GM12878 (cell line): ENCODE results near the gene OPCML. TPM values are rescaled to one million over a fixed set of nuclear protein-coding genes. Genes with fewer than 3 reads are reported as not detected.

Experiments
- ATAC-seq: fragments of 200-7000 bp; cut with Tn5 transposase; 3 replicates; pipeline ENCODE4 v1.9.1; 2020; ENCODE audit warnings: mild to moderate bottlenecking, moderate library complexity
- BruUV-seq: library from RNA; stranded (reverse); fragments of 400-500 nt; replicated peaks from 2 replicates; lab custom pipeline; 2021; lab: Mats Ljungman, UMichigan
- CTCF ChIA-PET: fragments of 300-600 bp; sonication (Branson Sonifier 250); formaldehyde crosslinking; extraction: SDS; loops from one replicate; lab custom pipeline; 2021; ENCODE audit warnings: inconsistent platforms; lab: Yijun Ruan, JAX
- POLR2A ChIA-PET: fragments of 350-600 bp; formaldehyde crosslinking; extraction: SDS; loops from one replicate; lab custom pipeline; 2021; ENCODE audit warnings: inconsistent platforms; lab: Charles Lee
- RAD21 ChIA-PET: fragments of 300-600 bp; sonication (Branson Sonifier 250); formaldehyde crosslinking; loops from one replicate; lab custom pipeline; 2023; ENCODE audit warnings: antibody characterized with exemption; ENCODE audit not compliant: unreplicated experiment; lab: Charles Lee
- SMC1A ChIA-PET: fragments of 300-600 bp; sonication (Branson Sonifier 250); formaldehyde crosslinking; loops from one replicate; lab custom pipeline; 2023; ENCODE audit not compliant: unreplicated experiment, uncharacterized antibody; lab: Charles Lee
- DNase-seq: peaks from one replicate; pipeline ENCODE4 v3.0.0-alpha.2; 2011; ENCODE audit warnings: low read depth, low spot score
- FAIRE-seq: peaks from 3 replicates; lab custom pipeline; 2011; peaks lifted over from hg19 to GRCh38; lab: Jason Lieb, UNC
- H2AFZ ChIP-seq: 2 replicates; pipeline ENCODE4 v1.6.0; 2011; ENCODE audit warnings: low read depth, low read length, control low read depth; ENCODE audit not compliant: control insufficient read depth
- H3K27ac ChIP-seq: 2 replicates; pipeline ENCODE4 v1.5.1; 2011; ENCODE audit warnings: control low read depth; ENCODE audit not compliant: control insufficient read depth, insufficient read depth
- H3K27me3 ChIP-seq, 2 experiments: replicated peaks in 1 of 2; 2 replicates each; pipeline versions ENCODE4 v1.6.0 to v1.6.1; 2011; ENCODE audit warnings: low read length in 1 of 2; ENCODE audit not compliant: control insufficient read depth in 2 of 2, insufficient read depth in 2 of 2
- H3K36me3 ChIP-seq, 2 experiments: 2 replicates each; pipeline ENCODE4 v1.5.1; 2011; ENCODE audit warnings: low read length in 1 of 2; ENCODE audit not compliant: control insufficient read depth in 2 of 2, insufficient read depth in 2 of 2
- H3K4me1 ChIP-seq: 2 replicates; pipeline ENCODE4 v1.6.1; 2011; ENCODE audit warnings: mild to moderate bottlenecking, low read length, moderate library complexity, mixed read lengths; ENCODE audit not compliant: control insufficient read depth, insufficient read depth
- H3K4me2 ChIP-seq: 2 replicates; pipeline ENCODE4 v1.6.0; 2011; ENCODE audit warnings: control low read depth; ENCODE audit not compliant: control insufficient read depth, insufficient read depth
- H3K4me3 ChIP-seq: fragments of 200-600 bp; sonication (generic); 2 replicates; pipeline ENCODE4 v1.5.1; 2016
- H3K79me2 ChIP-seq: 2 replicates; pipeline ENCODE4 v1.6.0; 2011; ENCODE audit warnings: low read length; ENCODE audit not compliant: control insufficient read depth, insufficient read depth
- H3K9ac ChIP-seq: 2 replicates; pipeline ENCODE4 v1.8.0; 2011; ENCODE audit warnings: low read length, control low read depth, mixed read lengths; ENCODE audit not compliant: control insufficient read depth, insufficient read depth
- H3K9me3 ChIP-seq: replicated peaks from 3 replicates; pipeline ENCODE4 v1.5.1; 2011; ENCODE audit warnings: mild to moderate bottlenecking, low read length; ENCODE audit not compliant: control insufficient read depth, insufficient read depth
- H4K20me1 ChIP-seq: 2 replicates; pipeline ENCODE4 v1.6.0; 2011; ENCODE audit not compliant: control insufficient read depth, insufficient read depth
- ASH2L ChIP-seq: fragments of 300-600, 200-600 bp; sonication (generic); IDR thresholded peaks from 2 replicates; pipeline ENCODE4 v1.6.1; 2017; ENCODE audit warnings: low read depth, mild to moderate bottlenecking, borderline replicate concordance
- CBFB ChIP-seq: IDR thresholded peaks from 2 replicates; pipeline ENCODE4 v1.6.1; 2016; ENCODE audit warnings: antibody characterized with exemption, low read depth
- CHD2 ChIP-seq: IDR thresholded peaks from 2 replicates; pipeline ENCODE4 v1.6.1; 2011; ENCODE audit warnings: low read depth, low read length, improper control_type of control experiment, borderline replicate concordance
- GATAD2B ChIP-seq: fragments of 450-650 bp; conservative IDR thresholded peaks from 2 replicates; pipeline ENCODE4 v1.6.1; 2017; ENCODE audit warnings: low read depth, mild to moderate bottlenecking, moderate library complexity
- MYC ChIP-seq: IDR thresholded peaks from 2 replicates; pipeline ENCODE4 v1.6.1; 2011; ENCODE audit warnings: mild to moderate bottlenecking, low read length, moderate library complexity, inconsistent platforms; ENCODE audit not compliant: insufficient read depth, insufficient replicate concordance, insufficient read length, severe bottlenecking
- NBN ChIP-seq: fragments of 450-650 bp; IDR thresholded peaks from 2 replicates; pipeline ENCODE4 v1.6.1; 2016
- NFXL1 ChIP-seq: fragments of 450-650 bp; IDR thresholded peaks from 2 replicates; pipeline ENCODE4 v1.6.1; 2017; ENCODE audit warnings: antibody characterized with exemption, mild to moderate bottlenecking, borderline replicate concordance
- STAT1 ChIP-seq: fragments of 450-650 bp; conservative IDR thresholded peaks from 2 replicates; pipeline ENCODE4 v1.6.1; 2014; ENCODE audit warnings: antibody characterized with exemption, mild to moderate bottlenecking
- WGBS: methylation state at CpG from one replicate; pipeline ENCODE4 v1.1.6; 2016; ENCODE audit warnings: low lambda C conversion rate; ENCODE audit not compliant: insufficient replicate concordance, insufficient coverage; ENCODE audit errors: missing lambda C conversion rate; 5-methylcytosine and 5-hydroxymethylcytosine counted together
- in situ Hi-C: fragments of 300-500 bp; cut with MboI; formaldehyde crosslinking; loops from 9 replicates; pipeline ENCODE4 v1.14.3; 2018; ENCODE audit warnings: mixed read lengths
- intact Hi-C: fragments of 100-400 bp; cut with micrococcal nuclease; formaldehyde crosslinking; loops from one replicate; pipeline ENCODE4 v1.14.2; 2022; ENCODE audit not compliant: unreplicated experiment
- polyA plus RNA-seq, 11 experiments: library from polyadenylated mRNA; depleted of rRNA in 4 of 11; unstranded in 6 of 11; stranded (reverse) in 5 of 11; fragments of >200 nt; fragmentation: Nextera tagmentation in 4 of 11; fragmentation: Illumina TruSeq in 1 of 11; extraction: Ambion mirVana in 4 of 11; extraction: Trizol in 1 of 11; gene quantifications; 1 replicate in 1 of 11; 2 replicates in 10 of 11; pipeline versions ENCODE4 v1.2.1 to v1.2.3, GENCODE V29; 2011 to 2016; ENCODE audit warnings: inconsistent platforms in 2 of 11, missing spikeins in 2 of 11, low read depth in 1 of 11
- total RNA-seq, 4 experiments: library from RNA; depleted of rRNA in 3 of 4; stranded (reverse); fragments of >200 nt in 3 of 4; fragmentation: Illumina TruSeq in 1 of 4; extraction: Trizol in 1 of 4; gene quantifications; 2 replicates each; pipeline versions ENCODE4 v1.2.1 to v1.2.3, GENCODE V29; 2013 to 2021
- TF ChIP-seq, protein P1 (sequence below), 3 experiments: IDR thresholded peaks in 2 of 3; conservative IDR thresholded peaks in 1 of 3; 2 replicates each; pipeline ENCODE4 v1.5.1; 2011; ENCODE audit warnings: low read depth in 3 of 3, low read length in 3 of 3, mild to moderate bottlenecking in 3 of 3, control low read depth in 2 of 3, moderate library complexity in 2 of 3, inconsistent platforms in 1 of 3, mixed read lengths in 1 of 3; ENCODE audit not compliant: control insufficient read depth in 2 of 3, insufficient read depth in 1 of 3; ENCODE audit errors: extremely low read depth in 1 of 3
- TF ChIP-seq, protein P2 (sequence below): fragments of 450-650 bp; formaldehyde crosslinking; IDR thresholded peaks from 2 replicates; pipeline ENCODE4 v1.5.0; 2022; ENCODE audit warnings: mild to moderate bottlenecking, missing genetic modification characterization
- TF ChIP-seq, protein P3 (sequence below): fragments of 450-650 bp; IDR thresholded peaks from 2 replicates; pipeline ENCODE4 v1.6.1; 2014; ENCODE audit warnings: mild to moderate bottlenecking
- TF ChIP-seq, protein P4 (sequence below): IDR thresholded peaks from 2 replicates; pipeline ENCODE4 v1.6.1; 2012; ENCODE audit warnings: improper control_type of control experiment, low read depth, low read length; ENCODE audit not compliant: insufficient replicate concordance

Gene OPCML
- total and polyA plus RNA-seq, 10 of the 15 experiments (the other 5 are each of a cell fraction or from before 2014, with no cell fraction given): 0.84 TPM; not detected in 9

DNA sequence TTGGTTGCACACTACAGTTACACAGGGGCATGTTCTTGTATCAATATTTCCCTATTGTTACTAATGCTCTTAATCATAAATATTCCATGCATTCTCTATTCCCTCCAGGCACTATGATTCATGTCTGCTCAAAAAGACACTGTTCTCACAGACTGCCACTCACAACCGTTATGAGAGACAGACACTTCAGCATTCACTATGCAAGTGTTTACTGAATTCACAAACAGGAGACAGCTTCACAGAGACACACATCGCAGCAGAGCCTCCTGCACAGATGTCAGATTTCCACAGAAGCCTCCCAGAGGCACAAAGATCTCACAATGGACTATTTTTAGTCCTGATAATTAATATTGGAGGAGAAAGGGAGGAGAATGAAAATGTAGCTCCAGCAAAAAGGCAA lies 930.4 kb downstream of the OPCML start:
- intact Hi-C loops (no loop called here), in situ Hi-C loops (no loop called here)
- H3K4me1 ChIP-seq: no peaks in the 10 kb centered on the region
- FAIRE-seq (no peak), DNase-seq (no peak), ATAC-seq (no peak)
- ChIA-PET SMC1A (no interaction called here), RAD21 (no interaction called here), POLR2A (no interaction called here), CTCF (no interaction called here)
- no peak overlapping the region for H3K27ac ChIP-seq
- BruUV-seq: no TSS peak
- no peaks in the 10 kb centered on the region for H3K9me3 ChIP-seq
- no peaks in the 10 kb centered on the region for H3K79me2 ChIP-seq
- no peaks in the 10 kb centered on the region for H3K36me3 ChIP-seq
- no peak overlapping the region for H3K9ac ChIP-seq
- H3K4me3 ChIP-seq: no peak overlapping the region
- H3K27me3 ChIP-seq: no peaks in the 10 kb centered on the region
- WGBS: 0% methylated on average over 2 of the region's 2 CpGs
- H3K4me2 ChIP-seq: no peak overlapping the region
- H4K20me1 ChIP-seq: no peaks in the 10 kb centered on the region
- no peak overlapping the region for H2AFZ ChIP-seq
- TF ChIP-seq CHD2 (no peak), NBN (no peak), NFXL1 (no peak), STAT1 (no peak), ASH2L (no peak), GATAD2B (no peak), CBFB (no peak), MYC (no peak)
- TF ChIP-seq, protein P1, sequence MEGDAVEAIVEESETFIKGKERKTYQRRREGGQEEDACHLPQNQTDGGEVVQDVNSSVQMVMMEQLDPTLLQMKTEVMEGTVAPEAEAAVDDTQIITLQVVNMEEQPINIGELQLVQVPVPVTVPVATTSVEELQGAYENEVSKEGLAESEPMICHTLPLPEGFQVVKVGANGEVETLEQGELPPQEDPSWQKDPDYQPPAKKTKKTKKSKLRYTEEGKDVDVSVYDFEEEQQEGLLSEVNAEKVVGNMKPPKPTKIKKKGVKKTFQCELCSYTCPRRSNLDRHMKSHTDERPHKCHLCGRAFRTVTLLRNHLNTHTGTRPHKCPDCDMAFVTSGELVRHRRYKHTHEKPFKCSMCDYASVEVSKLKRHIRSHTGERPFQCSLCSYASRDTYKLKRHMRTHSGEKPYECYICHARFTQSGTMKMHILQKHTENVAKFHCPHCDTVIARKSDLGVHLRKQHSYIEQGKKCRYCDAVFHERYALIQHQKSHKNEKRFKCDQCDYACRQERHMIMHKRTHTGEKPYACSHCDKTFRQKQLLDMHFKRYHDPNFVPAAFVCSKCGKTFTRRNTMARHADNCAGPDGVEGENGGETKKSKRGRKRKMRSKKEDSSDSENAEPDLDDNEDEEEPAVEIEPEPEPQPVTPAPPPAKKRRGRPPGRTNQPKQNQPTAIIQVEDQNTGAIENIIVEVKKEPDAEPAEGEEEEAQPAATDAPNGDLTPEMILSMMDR (IDR thresholded peaks at IDR 0.05 in 2 of 3, conservative IDR thresholded peaks at IDR 0.05 in 1 of 3; ENCODE audit: control insufficient read depth in 2 of 3, extremely low read depth in 1 of 3, insufficient read depth in 1 of 3, low read depth in 3 of 3, low read length in 3 of 3): no peak
- TF ChIP-seq, protein P2, sequence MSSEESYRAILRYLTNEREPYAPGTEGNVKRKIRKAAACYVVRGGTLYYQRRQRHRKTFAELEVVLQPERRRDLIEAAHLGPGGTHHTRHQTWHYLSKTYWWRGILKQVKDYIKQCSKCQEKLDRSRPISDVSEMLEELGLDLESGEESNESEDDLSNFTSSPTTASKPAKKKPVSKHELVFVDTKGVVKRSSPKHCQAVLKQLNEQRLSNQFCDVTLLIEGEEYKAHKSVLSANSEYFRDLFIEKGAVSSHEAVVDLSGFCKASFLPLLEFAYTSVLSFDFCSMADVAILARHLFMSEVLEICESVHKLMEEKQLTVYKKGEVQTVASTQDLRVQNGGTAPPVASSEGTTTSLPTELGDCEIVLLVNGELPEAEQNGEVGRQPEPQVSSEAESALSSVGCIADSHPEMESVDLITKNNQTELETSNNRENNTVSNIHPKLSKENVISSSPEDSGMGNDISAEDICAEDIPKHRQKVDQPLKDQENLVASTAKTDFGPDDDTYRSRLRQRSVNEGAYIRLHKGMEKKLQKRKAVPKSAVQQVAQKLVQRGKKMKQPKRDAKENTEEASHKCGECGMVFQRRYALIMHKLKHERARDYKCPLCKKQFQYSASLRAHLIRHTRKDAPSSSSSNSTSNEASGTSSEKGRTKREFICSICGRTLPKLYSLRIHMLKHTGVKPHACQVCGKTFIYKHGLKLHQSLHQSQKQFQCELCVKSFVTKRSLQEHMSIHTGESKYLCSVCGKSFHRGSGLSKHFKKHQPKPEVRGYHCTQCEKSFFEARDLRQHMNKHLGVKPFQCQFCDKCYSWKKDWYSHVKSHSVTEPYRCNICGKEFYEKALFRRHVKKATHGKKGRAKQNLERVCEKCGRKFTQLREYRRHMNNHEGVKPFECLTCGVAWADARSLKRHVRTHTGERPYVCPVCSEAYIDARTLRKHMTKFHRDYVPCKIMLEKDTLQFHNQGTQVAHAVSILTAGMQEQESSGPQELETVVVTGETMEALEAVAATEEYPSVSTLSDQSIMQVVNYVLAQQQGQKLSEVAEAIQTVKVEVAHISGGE (CRISPR knock-in tag): no peak
- TF ChIP-seq, protein P3, sequence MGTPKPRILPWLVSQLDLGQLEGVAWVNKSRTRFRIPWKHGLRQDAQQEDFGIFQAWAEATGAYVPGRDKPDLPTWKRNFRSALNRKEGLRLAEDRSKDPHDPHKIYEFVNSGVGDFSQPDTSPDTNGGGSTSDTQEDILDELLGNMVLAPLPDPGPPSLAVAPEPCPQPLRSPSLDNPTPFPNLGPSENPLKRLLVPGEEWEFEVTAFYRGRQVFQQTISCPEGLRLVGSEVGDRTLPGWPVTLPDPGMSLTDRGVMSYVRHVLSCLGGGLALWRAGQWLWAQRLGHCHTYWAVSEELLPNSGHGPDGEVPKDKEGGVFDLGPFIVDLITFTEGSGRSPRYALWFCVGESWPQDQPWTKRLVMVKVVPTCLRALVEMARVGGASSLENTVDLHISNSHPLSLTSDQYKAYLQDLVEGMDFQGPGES: no peak
- TF ChIP-seq, protein P4, sequence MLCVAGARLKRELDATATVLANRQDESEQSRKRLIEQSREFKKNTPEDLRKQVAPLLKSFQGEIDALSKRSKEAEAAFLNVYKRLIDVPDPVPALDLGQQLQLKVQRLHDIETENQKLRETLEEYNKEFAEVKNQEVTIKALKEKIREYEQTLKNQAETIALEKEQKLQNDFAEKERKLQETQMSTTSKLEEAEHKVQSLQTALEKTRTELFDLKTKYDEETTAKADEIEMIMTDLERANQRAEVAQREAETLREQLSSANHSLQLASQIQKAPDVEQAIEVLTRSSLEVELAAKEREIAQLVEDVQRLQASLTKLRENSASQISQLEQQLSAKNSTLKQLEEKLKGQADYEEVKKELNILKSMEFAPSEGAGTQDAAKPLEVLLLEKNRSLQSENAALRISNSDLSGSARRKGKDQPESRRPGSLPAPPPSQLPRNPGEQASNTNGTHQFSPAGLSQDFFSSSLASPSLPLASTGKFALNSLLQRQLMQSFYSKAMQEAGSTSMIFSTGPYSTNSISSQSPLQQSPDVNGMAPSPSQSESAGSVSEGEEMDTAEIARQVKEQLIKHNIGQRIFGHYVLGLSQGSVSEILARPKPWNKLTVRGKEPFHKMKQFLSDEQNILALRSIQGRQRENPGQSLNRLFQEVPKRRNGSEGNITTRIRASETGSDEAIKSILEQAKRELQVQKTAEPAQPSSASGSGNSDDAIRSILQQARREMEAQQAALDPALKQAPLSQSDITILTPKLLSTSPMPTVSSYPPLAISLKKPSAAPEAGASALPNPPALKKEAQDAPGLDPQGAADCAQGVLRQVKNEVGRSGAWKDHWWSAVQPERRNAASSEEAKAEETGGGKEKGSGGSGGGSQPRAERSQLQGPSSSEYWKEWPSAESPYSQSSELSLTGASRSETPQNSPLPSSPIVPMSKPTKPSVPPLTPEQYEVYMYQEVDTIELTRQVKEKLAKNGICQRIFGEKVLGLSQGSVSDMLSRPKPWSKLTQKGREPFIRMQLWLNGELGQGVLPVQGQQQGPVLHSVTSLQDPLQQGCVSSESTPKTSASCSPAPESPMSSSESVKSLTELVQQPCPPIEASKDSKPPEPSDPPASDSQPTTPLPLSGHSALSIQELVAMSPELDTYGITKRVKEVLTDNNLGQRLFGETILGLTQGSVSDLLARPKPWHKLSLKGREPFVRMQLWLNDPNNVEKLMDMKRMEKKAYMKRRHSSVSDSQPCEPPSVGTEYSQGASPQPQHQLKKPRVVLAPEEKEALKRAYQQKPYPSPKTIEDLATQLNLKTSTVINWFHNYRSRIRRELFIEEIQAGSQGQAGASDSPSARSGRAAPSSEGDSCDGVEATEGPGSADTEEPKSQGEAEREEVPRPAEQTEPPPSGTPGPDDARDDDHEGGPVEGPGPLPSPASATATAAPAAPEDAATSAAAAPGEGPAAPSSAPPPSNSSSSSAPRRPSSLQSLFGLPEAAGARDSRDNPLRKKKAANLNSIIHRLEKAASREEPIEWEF: no peak
